Measurements from ENCODE around the gene TTLL3.
A peak's percentile ranks its signal among the peaks of the same experiment; 100 is the strongest.

Gene TTLL3

DNA sequence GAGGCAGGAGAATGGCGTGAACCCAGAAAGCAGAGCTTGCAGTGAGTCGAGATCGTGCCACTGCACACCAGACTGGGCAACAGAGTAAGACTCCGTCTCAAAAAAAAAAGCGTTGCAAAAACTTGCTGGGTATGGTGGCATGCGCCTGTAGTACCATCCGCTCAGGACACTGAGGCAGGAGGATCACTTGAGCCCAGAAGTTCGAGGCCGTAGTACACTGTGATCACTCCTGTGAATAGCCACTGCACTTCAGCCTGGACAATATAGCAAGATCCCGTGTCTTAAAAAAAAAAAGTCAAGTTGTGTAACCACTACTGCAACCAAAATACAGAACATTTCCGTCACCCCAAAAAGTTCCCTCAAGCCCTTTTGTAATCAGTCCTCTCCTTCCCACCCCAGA is 15.7 kb upstream of the TTLL3 start:
- TF ChIP-seq, protein P1, sequence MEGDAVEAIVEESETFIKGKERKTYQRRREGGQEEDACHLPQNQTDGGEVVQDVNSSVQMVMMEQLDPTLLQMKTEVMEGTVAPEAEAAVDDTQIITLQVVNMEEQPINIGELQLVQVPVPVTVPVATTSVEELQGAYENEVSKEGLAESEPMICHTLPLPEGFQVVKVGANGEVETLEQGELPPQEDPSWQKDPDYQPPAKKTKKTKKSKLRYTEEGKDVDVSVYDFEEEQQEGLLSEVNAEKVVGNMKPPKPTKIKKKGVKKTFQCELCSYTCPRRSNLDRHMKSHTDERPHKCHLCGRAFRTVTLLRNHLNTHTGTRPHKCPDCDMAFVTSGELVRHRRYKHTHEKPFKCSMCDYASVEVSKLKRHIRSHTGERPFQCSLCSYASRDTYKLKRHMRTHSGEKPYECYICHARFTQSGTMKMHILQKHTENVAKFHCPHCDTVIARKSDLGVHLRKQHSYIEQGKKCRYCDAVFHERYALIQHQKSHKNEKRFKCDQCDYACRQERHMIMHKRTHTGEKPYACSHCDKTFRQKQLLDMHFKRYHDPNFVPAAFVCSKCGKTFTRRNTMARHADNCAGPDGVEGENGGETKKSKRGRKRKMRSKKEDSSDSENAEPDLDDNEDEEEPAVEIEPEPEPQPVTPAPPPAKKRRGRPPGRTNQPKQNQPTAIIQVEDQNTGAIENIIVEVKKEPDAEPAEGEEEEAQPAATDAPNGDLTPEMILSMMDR (IDR thresholded peaks at IDR 0.05; ENCODE audit: low read length, missing control alignments): no peak
- no peak overlapping the region for H3K4me3 ChIP-seq (replicated peaks; ENCODE audit: low read depth, low read length)
- no peak for DNase-seq (ENCODE audit: low read depth)

DNA sequence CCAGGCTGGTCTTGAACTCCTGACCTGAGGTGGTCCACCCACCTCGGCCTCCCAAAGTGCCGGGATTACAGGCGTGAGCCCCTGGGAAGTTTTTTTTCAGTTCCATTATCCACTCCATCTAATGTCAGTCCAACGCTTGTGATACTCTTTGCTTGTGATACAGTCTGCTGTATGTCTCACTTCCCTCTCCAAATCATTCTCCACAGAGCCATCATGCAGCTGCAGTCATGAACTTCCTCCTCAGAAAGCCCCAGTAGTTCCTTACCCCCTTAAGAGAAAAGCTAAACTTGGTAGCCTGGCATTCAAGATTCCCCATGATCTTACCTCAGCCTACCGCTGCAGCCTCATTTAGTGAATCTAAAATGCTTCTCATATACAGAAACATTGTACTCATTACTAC is 14.9 kb upstream of the TTLL3 start:
- TF ChIP-seq, protein P1 (IDR thresholded peaks at IDR 0.05; ENCODE audit: low read length, missing control alignments): no peak
- H3K4me3 ChIP-seq (replicated peaks; ENCODE audit: low read depth, low read length): no peak overlapping the region
- no peak for DNase-seq (ENCODE audit: low read depth)

DNA sequence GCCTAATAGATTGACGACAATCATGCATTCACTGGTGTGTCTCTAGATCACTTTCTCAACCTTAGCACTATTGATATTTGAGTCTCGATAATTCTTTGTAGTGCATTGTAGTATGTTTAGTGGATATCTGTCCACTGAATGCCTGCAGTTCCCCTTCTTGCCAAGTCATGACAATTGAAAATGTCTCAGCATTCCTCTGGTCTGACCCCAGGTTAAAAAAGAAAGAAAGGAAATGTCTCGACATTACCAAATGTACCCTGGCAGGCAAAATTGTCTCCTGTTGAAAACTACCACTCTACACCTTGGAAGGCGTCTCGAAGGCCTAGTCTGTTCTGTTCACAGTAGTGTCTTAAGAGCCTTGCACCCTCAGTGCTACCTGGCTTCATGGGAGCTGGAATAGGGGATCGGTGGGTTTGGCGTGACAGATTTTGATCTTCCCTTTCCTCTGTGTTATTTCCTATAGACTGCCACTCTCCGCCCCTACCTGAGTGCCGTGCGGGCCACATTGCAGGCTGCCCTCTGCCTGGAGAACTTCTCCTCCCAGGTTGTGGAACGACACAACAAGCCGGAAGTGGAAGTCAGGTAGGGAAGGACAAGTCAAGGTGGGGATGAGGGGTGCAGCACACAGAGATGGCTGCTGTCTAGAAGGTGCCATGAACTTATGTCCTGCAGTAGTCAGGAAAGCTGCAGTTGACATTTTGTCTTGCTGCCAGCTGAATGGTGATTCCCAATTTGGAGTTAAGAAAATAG is 12.7 kb upstream of the TTLL3 start:
- peak; percentile 67 for DNase-seq (ENCODE audit: low read depth)
- TF ChIP-seq, protein P1 (IDR thresholded peaks at IDR 0.05; ENCODE audit: low read length, missing control alignments): no peak
- H3K4me3 ChIP-seq (replicated peaks; ENCODE audit: low read depth, low read length): no peak overlapping the region

DNA sequence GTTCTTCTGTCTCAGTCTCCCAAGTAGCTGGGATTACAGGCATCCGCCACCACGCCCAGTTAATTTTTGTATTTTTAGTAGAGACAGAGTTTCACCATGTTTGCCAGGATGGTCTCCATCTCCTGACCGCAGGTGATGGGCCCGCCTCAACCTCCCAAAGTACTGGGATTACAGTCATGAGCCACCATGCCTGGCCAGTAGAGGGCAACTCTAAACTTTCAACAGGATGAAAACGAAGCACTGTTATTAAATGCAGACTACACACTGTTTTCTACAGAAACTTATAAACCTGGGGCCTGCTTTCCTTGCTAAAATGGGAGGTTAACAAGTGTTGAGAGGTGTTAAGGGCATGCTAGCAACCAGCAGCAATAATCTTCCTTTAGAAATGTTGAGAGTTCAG is 9.5 kb upstream of the TTLL3 start:
- DNase-seq (ENCODE audit: low read depth): no peak
- H3K4me3 ChIP-seq (replicated peaks; ENCODE audit: low read depth, low read length): no peak overlapping the region
- TF ChIP-seq, protein P1 (IDR thresholded peaks at IDR 0.05; ENCODE audit: low read length, missing control alignments): peak; percentile 24

DNA sequence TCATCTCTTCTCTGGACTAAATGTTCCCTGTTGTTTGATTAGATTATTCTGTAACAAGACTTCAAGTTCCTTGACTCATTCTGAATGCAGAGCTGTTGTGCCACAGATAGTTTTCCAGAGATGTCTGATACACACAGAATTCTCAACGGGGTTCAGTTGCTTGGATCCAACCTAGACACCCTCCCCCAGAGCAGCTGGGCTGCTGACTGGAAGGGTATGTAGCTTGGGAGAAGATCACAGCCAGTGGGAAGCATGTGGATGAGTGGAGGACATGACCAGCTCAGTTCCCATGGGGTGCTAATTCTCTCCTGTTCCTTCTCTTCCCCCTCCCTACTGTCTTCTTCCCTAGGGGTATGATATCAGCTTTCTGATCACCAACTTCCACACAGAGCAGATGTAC is 6.6 kb upstream of the TTLL3 start:
- DNase-seq (ENCODE audit: low read depth): no peak
- TF ChIP-seq, protein P1 (IDR thresholded peaks at IDR 0.05; ENCODE audit: low read length, missing control alignments): no peak
- no peak overlapping the region for H3K4me3 ChIP-seq (replicated peaks; ENCODE audit: low read depth, low read length)

DNA sequence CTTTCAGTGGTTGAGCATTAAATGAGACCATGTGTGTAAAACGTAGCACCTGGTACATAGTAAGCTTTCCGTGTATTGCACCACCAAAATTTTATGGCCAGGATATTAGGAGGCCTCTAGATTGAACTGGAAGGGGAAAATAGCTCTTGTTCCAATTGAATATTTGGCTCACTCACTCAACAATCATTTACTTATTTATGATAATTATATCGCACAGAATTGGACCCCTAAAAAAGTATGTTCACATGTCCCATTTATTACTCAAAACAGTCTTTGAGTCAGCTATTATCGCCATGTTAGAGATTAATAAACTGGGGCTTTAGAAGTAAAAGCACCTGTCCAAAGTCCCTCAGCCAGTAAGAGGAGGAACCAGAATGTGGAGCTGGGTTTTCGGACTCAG is 5.1 kb upstream of the TTLL3 start:
- H3K4me3 ChIP-seq (replicated peaks; ENCODE audit: low read depth, low read length): no peak overlapping the region
- DNase-seq (ENCODE audit: low read depth): no peak
- TF ChIP-seq, protein P1 (IDR thresholded peaks at IDR 0.05; ENCODE audit: low read length, missing control alignments): no peak

DNA sequence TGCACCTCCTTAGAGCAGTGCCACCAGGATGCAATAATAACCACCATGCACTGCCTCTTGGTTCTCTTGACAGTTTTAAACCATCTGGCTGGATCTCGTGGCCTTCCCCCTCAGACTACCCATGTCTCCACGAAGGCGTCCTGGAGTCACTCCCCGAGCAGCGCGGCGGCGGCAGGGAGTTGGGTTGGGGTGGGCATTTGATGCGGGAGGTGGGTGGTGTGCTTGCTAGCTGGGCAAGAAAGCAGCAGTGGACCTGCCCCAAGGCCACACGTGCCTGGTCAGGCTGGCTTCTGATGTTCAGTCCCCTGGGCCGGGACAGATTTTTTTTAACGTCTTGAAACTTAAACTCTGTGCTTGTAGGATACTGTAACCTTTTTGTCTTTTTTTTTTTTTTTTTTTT is 3.9 kb upstream of the TTLL3 start:
- no peak for DNase-seq (ENCODE audit: low read depth)
- no peak overlapping the region for H3K4me3 ChIP-seq (replicated peaks; ENCODE audit: low read depth, low read length)
- TF ChIP-seq, protein P1 (IDR thresholded peaks at IDR 0.05; ENCODE audit: low read length, missing control alignments): no peak
